PC-3 (cell line): ENCODE results near the gene MSMO1.

Experiments used
- CTCF ChIP-seq: fragments of 300-600 bp; sonication (generic); conservative IDR thresholded peaks from 2 replicates; pipeline ENCODE4 v1.5.1; 2017; ENCODE audit warnings: antibody characterized with exemption, low read depth, mild to moderate bottlenecking, low read length
- EZH2 ChIP-seq: fragments of 300-600 bp; sonication (generic); IDR thresholded peaks from one replicate; pipeline ENCODE4 v1.6.1; 2017; ENCODE audit warnings: antibody characterized with exemption, mild to moderate bottlenecking, low read length; ENCODE audit not compliant: unreplicated experiment

GRCh38 chr4:165368567-165368966 lies 41.1 kb downstream of the MSMO1 start:
- TF ChIP-seq CTCF (no peak), EZH2 (no peak)
